HG02870 (cell line): ENCODE results near the gene ARL15.
"Not testable (repeated sequence)": the region's sequence is repeated elsewhere in the genome, so short reads cannot be mapped to it uniquely, and the experiment has no call there.

Experiments
- ATAC-seq: cut with Tn5 transposase; IDR thresholded peaks from one replicate; pipeline ENCODE4 v1.9.1; 2021; ENCODE audit warnings: mild to moderate bottlenecking, moderate library complexity; ENCODE audit not compliant: unreplicated experiment

The ARL15 gene

DNA sequence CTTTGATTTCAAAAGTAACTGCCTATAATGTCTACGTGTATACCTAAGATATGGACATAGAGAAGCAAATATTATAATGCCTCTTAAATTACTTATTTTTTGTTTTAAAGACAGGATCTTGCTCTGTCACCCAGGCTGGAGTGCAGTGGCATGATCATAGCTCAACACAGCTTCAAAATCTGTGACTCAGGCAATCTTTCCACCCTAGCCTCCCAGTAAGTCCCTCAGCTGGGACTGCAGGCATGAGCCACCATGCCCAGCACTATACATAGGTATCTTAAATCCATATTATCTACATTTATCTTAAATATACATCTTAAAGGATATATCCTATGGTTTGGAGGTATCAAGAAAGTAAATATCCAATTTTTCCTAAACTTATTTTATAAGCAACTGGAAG is 261.2 kb downstream of the ARL15 start:
- no peak for ATAC-seq

DNA sequence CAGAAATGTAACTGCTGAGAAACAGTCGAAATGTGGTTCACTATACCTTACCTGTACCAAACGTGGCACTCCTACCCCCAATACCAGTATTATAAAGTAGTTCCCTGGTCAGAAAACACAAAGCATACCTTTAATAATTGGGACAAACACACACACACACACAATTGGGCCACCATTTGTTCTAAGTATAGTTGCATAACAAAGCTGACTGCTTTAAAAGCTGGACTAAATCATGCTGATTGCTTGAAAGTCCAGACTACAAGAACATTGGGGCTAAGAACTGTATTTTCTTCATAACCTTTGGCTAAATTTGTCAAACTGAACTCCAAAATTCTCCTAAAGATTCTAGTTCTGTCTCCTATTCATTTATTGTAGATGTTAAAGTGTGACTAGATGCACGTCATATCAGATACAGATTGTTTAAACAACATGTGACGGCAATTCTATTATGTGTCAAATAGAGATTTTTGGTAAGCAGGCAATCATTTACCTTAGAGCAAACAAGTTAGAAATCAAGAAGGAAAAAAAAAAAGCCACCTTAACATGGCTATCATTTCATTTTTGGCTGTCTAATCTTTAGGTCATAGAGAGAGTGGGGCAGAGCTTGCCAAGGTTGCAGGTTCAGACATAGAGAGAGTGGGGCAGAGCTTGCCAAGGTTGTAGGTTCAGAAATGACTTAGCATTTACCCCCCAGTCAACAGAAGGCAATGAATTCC is 265.1 kb downstream of the ARL15 start:
- no peak for ATAC-seq

DNA sequence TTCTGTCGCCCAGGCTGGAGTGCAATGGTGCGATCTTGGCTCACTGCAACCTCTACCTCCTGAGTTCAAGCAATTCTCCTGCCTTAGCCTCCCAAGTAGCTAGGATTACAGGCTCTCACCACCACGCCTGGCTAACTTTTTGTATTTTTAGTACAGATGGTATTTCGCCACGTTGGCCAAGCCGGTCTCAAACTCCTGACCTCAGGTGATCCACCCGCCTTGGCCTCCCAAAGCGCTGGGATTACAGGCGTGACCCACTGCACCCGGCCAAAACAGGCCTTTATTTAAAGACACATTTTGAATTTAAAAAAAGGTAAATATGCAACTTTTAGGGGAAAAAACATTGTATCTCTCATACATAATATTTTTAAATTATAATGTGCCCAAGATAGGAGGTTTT is 266.1 kb downstream of the ARL15 start:
- ATAC-seq, result not testable (repeated sequence)

DNA sequence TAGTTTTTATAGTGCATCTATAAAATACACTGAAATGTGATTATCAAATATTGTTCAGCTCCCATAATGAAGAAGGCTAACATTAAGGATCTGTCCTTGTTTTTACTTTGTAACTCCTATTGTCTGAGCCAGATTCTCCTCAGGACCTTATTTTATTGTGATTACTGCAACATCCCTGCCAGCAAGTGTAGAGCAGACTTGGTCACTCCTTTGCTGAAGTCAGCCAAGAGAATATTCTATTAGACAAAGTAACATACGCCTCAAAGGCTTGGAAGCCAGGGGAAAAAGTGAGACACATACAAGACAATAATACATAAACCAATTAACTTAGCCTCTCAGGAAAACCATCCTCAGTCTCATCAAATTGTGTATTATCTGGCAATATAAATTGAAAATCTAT is 269.6 kb downstream of the ARL15 start:
- ATAC-seq, result no peak

DNA sequence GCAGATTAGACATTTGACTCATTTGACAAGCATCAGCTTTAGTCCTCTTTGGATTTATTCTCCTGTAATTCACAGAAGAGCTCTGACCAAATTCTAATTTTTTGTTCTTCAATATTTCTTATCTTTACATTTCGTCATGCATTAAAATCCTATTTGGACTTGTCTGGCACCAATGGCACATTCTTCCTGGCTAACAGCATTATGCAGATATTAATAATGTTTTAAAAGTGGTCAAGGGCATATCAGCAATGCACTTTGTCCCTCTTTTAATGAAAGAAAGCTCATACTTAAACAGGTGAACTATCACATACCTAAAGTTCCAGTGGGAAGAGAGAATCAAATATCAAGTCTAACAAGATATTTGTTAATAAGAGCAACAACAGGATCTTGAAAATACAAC is 270.4 kb downstream of the ARL15 start:
- no peak for ATAC-seq

DNA sequence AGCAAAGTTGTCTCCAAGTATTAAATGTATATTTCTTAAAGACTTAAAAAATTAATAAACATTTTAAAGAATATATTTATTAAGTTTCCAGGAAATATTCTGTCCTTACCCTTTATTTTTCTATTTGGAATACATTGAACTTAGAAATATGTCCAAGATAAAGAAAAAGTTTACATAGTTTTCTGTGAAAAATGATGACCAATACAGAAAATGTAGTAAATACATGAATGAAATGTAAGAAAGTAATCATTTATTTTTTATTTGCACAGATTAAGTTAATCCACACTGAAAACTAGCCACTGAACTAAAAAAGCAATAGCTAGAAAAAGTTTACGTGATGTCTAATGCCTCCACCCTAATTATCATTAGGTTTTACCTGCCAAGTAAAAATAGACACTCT is 273.2 kb downstream of the ARL15 start:
- ATAC-seq, result no peak

DNA sequence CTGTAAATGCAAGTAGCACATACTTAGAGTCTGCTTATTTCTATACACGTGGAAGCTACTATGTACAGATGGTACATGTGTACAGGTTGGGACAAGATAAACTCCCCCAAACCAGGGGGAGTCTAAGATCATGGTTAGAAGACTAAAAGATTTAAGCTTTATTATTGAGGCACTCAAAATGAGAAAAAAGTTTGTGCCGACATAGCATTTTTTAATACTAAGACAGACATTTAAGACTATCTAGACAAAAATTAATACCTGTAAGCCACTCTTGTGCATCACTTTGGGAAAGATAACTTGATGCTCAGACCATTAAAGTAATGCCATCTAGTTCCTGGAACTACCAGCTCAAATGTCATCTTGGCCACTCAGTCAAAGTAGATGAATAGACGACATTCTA is 279.4 kb downstream of the ARL15 start:
- ATAC-seq, result no peak

DNA sequence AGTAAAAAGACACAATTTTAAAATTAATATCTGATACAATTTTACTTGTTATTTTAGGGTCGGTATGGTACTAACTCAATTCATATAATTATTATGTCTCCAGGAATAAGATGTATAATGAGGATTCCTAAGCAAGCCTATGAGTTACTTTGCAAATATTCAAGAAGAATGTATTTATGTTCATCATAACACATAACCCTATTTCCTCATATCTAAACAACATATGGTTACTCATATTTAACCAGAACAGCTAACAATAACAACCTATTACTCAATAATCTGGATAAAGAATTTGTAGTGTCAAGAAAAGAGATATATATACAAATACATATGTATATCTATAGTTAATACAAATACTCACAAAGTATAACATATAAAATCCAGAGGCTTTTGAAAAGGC is 285.9 kb downstream of the ARL15 start:
- ATAC-seq, result no peak

DNA sequence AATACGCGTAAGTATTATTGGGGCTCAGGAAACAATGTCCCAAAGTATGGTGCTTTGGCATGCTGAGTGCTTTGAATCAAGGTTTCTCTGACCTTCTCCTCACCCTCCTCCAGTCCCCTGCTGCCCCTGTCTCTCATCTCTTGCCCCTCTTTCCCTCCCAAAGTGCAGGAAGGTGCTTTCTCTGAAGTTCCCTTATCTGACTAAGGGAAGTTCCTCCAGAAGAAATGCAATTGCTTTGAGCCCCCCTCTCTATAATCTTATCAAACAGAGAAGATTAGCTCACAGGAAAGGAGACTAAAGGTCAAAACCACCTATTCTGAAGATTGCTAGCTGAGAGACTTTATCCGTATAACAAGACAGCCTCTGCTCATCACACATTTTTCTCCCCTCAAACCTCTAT is 288.1 kb downstream of the ARL15 start:
- ATAC-seq, result no peak

DNA sequence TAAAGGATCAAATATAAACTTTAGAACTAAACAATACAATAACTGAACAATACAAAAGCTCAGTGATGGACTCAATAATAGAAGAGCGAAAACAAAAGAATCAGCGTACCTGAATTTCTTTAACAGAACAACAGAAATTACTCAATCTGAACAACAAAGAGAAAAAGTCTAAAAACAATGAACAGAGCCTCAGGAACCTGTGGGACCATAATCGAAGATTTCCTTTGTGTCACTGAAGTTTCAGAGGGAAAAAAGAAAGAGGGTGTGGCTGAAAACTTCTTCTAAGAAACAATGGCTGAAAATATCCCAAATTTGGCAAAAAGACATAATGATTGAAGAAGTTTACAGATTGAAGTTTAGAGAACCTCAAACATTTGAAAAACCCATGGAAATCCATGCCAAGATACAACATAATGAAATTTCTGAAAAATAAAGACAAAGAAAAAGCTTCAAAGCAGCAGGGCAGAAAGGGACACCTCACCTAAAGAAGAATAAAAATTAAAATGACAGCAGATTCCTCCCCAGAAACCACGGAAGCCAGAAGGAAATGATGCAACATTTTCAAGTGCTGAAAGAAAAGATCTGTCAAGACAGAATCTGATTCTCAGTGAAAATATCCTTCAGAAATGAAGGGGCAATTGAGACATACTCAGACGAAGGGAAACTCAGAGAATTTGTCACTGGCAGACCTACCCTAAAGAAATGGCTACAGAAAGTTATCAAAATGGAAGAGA is 288.8 kb downstream of the ARL15 start:
- ATAC-seq, result no peak

DNA sequence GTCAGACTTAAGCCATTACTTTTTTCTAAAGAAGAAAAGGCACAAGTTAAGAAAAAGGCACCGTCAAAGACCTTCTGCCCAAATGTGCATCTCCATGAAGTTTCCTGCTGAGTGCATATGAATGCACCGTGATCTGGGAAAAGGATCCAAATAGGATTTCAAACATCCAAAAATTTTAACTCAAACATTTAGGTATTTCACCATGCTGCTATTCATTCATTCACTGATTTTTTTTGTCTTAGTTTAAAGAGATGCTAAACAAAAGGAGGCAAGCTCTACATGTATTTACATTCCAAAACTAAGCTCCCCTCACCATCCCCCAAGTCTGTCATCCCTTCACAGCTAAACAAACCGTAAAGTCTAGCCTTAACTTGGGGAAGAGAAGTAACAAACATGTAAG is 291.9 kb downstream of the ARL15 start:
- no peak for ATAC-seq

DNA sequence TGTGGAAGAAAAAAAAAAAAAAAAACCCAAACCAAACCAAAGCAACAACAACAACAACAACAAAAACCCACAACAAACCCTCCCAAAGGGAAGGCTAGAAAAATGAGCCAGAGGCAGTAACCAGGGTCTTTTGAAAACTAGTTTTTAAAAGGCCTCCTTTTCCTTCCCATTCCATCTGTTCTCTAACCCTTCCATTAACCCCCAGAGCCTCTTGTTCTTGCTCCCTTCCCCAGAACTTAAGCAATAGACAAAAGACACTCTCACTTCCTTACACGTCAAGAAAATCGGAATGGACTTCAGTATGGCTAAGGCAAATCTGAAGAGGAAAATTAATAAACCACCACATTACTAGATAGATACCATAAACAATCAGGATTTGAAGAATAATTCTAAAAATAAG is 292.8 kb downstream of the ARL15 start:
- ATAC-seq, result no peak

DNA sequence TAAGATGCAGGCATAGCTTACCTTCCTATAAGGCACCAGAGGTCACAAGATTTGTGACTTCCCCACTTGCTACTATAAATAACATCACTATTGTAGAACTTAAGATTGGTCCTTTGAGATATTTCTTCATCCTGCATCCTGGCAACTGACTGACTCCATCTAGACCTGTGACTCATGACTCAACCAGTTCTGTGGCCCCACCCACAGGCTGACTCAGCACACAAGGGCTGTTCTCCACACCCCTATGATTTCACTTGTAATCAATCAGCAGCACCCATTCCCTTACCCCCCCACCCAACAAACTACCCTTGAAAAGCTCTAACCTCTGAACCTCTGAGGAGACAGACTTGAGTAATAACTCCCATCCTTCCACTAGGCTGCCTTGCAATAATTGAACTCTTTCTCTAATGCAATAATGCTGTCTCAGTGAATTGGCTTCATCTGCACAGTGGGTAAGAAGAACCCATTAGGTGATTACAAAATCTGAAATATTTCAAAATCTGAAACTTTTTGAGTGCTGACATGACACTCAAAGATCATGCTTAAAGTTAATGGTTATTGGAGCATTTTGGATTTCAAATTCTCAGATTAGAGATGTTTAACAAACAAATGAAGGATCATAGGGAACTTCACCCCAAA is 296.7 kb downstream of the ARL15 start:
- ATAC-seq, result no peak

DNA sequence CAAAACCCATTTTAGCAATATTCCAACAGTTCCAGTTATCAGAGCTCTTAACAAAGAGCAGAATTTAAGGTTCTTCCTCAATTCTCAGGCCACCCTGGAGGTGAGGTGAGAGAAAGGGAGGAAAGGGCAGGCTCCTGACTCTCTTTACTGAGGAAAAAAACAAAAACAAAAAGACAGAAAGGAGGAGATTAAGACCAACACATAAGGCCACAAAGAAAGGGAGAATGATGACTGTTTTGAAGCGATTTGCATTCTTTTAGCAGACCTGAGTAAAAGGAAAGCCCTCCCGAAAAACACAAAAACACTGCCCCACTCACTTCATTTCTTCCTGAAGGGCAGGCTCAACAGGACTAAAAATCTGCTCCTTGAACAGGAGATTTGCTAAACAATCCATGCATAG is 300.5 kb downstream of the ARL15 start:
- no peak for ATAC-seq

DNA sequence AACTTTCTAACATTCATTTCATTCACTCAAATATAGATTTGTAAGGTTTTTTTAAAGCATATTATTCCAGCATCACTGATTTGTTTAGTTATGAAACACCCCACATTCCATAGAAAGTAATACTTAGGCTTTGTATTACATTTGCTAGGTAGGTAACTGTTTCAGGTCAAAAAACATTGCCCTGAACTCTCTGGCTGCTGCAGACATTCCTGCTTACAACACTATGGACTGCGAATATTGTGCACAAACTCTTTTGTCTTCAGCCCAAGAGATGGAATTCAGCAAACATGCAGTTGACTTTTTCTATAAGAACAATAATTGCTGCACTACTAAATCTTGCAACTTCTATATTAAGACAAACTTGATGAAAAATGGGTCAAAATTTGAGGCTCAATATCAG is 301.0 kb downstream of the ARL15 start:
- ATAC-seq, result no peak

DNA sequence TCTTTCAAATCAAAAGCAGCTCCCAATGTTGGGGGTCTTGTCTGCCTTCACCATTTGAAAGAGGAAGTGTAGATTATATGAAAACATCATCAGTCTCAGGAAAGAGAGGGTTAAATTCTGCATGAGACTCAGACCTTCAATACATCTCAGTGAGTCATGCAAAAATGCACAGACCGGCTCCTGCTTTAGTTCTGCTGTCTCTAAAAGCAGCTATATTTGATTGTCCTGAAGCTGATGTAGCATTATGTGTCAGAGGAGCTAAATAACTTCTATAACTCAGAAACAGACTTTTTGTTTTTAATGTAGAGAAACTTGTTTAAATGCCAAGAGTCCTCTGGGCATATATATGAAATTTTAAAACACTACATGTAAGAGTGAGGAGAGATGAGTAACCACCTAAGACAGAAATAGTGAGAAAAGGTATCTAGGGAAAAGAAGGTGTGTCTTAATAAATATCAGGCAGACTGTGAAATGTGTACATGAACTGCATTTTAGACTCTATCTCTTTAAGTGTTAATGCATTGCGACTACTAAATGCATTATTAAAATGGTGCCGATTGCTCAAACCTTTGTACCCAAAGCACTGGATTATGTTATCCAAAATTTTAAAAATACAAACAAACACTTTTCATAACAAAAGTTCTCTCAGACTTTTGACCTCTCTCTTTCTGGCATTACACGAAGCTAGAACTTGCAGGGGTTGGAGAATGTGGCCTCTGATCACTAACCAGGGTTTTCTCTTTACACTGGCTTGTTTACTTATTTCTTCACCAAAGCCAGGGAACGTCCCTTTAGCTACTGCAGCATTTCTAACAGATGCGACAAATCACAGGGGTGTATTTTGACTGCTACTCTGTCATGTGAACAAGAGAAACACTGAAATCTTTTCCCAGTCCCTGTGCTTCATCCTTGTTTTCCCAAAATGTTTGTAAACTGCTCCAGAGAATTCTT is 302.3 kb downstream of the ARL15 start:
- ATAC-seq, result no peak

DNA sequence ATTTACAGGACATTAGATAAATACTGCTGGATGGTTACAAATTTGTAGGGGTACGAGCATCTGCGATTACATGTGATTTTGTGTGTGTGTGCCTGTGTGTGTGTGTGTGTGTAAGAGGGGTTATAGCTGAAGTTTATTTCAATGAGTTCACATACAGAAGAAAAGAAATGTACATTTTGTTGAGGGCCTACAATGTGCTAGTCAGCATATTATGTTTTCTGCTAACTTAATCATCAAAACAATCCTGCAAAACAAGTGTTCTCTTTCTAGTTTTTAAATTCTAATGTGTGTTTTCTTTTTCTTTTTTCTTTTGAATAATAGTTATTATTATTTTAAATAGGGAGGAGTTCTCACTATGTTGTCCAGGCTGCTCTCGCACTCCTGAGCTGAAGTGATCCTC is 305.7 kb downstream of the ARL15 start:
- ATAC-seq, result no peak

DNA sequence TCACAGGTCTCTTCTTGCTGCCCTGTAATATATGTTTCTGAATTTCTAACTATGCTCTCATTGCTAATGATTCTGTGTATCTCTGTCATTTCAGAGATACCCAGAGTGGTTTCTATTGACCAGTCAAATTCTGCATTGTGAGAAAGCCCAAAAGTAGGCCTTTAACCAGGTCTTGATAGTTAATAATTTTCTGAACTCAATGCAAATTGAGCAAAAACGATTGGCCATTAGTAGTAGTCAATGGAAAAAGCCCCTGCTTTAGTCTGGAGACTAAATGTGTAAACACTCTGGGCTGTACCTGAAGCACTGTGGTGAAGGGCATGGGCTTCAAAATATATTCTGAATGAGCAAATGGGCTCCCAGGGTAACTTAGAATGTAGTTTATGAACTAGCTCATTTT is 307.6 kb downstream of the ARL15 start:
- ATAC-seq, result no peak

DNA sequence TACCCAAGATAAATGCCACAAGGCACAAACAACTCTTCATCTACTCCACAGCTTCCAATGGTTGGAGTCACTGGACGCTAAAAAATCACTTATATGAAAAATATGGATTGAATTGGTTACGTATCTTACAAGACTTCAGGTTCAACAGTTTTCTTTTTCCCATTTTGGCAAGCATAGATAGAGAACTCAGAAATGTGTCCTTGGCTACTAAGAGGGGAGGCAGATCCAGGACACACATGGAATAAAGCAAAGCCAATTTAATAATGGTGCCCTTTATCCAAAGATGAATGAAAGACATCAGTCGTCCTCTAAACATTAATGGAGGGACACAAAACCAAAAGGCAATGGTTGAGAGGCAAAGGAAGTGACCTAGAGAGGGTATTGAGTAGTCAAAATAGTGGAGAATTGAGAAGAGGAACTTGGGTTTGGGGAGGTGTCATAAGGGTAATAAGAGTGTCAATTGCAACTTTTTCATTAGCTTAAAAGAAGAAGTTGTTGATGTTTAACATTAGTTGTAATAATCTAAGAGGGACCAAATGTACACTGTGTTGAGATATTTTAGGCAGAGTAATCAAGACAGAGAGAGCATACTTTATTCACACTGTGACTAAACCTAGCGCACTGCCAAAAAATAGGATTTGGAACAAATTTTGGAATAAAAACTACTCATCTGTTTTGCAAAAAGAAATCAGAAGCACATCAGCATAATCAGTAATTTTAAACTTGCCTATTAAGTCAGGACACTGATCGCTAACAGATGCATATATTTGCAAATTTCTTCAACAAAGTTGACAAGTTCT is 308.2 kb downstream of the ARL15 start:
- no peak for ATAC-seq

DNA sequence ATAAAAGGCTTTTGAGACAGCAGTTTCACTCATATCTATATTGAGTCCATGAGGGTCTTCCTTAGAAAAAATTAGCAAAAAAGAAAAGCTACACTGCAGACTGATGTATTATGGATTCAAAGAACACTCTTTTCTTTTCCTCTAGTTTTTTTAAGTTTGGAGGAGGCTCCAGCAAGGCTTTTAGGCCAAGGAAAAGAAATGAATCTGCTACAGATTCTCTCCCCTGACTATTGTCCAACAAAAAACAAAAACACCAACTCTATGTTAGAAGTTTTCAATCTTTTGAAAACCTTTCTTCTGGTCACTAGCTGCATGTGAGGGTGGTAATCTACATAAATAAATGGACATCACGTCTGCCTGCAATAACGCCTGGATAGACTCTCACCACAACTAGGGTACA is 310.4 kb downstream of the ARL15 start:
- ATAC-seq, result no peak
